GM12878 (cell line): ENCODE results near the gene FGD5. TPM values are rescaled to one million over a fixed set of nuclear protein-coding genes. Genes with fewer than 3 reads are reported as not detected.
A peak's percentile ranks its signal among the peaks of the same experiment; 100 is the strongest.

ENCODE experiments used
- ATAC-seq: fragments of 200-7000 bp; cut with Tn5 transposase; 3 replicates; pipeline ENCODE4 v1.9.1; 2020; ENCODE audit warnings: mild to moderate bottlenecking, moderate library complexity
- BruUV-seq: library from RNA; stranded (reverse); fragments of 400-500 nt; replicated peaks from 2 replicates; lab custom pipeline; 2021; lab: Mats Ljungman, UMichigan
- CTCF ChIA-PET: fragments of 300-600 bp; sonication (Branson Sonifier 250); formaldehyde crosslinking; extraction: SDS; loops from one replicate; lab custom pipeline; 2021; ENCODE audit warnings: inconsistent platforms; lab: Yijun Ruan, JAX
- POLR2A ChIA-PET: fragments of 350-600 bp; formaldehyde crosslinking; extraction: SDS; loops from one replicate; lab custom pipeline; 2021; ENCODE audit warnings: inconsistent platforms; lab: Charles Lee
- RAD21 ChIA-PET: fragments of 300-600 bp; sonication (Branson Sonifier 250); formaldehyde crosslinking; loops from one replicate; lab custom pipeline; 2023; ENCODE audit warnings: antibody characterized with exemption; ENCODE audit not compliant: unreplicated experiment; lab: Charles Lee
- SMC1A ChIA-PET: fragments of 300-600 bp; sonication (Branson Sonifier 250); formaldehyde crosslinking; loops from one replicate; lab custom pipeline; 2023; ENCODE audit not compliant: unreplicated experiment, uncharacterized antibody; lab: Charles Lee
- DNase-seq: peaks from one replicate; pipeline ENCODE4 v3.0.0-alpha.2; 2011; ENCODE audit warnings: low read depth, low spot score
- FAIRE-seq: peaks from 3 replicates; lab custom pipeline; 2011; peaks lifted over from hg19 to GRCh38; lab: Jason Lieb, UNC
- H2AFZ ChIP-seq: 2 replicates; pipeline ENCODE4 v1.6.0; 2011; ENCODE audit warnings: low read depth, low read length, control low read depth; ENCODE audit not compliant: control insufficient read depth
- H3K27ac ChIP-seq: 2 replicates; pipeline ENCODE4 v1.5.1; 2011; ENCODE audit warnings: control low read depth; ENCODE audit not compliant: control insufficient read depth, insufficient read depth
- H3K27me3 ChIP-seq, 2 experiments: replicated peaks in 1 of 2; 2 replicates each; pipeline versions ENCODE4 v1.6.0 to v1.6.1; 2011; ENCODE audit warnings: low read length in 1 of 2; ENCODE audit not compliant: control insufficient read depth in 2 of 2, insufficient read depth in 2 of 2
- H3K36me3 ChIP-seq, 2 experiments: 2 replicates each; pipeline ENCODE4 v1.5.1; 2011; ENCODE audit warnings: low read length in 1 of 2; ENCODE audit not compliant: control insufficient read depth in 2 of 2, insufficient read depth in 2 of 2
- H3K4me1 ChIP-seq: 2 replicates; pipeline ENCODE4 v1.6.1; 2011; ENCODE audit warnings: mild to moderate bottlenecking, low read length, moderate library complexity, mixed read lengths; ENCODE audit not compliant: control insufficient read depth, insufficient read depth
- H3K4me2 ChIP-seq: 2 replicates; pipeline ENCODE4 v1.6.0; 2011; ENCODE audit warnings: control low read depth; ENCODE audit not compliant: control insufficient read depth, insufficient read depth
- H3K4me3 ChIP-seq: fragments of 200-600 bp; sonication (generic); 2 replicates; pipeline ENCODE4 v1.5.1; 2016
- H3K79me2 ChIP-seq: 2 replicates; pipeline ENCODE4 v1.6.0; 2011; ENCODE audit warnings: low read length; ENCODE audit not compliant: control insufficient read depth, insufficient read depth
- H3K9ac ChIP-seq: 2 replicates; pipeline ENCODE4 v1.8.0; 2011; ENCODE audit warnings: low read length, control low read depth, mixed read lengths; ENCODE audit not compliant: control insufficient read depth, insufficient read depth
- H3K9me3 ChIP-seq: replicated peaks from 3 replicates; pipeline ENCODE4 v1.5.1; 2011; ENCODE audit warnings: mild to moderate bottlenecking, low read length; ENCODE audit not compliant: control insufficient read depth, insufficient read depth
- H4K20me1 ChIP-seq: 2 replicates; pipeline ENCODE4 v1.6.0; 2011; ENCODE audit not compliant: control insufficient read depth, insufficient read depth
- ATF2 ChIP-seq: IDR thresholded peaks from 2 replicates; pipeline ENCODE4 v1.6.1; 2012; ENCODE audit warnings: low read length, inconsistent platforms
- ESRRA ChIP-seq: IDR thresholded peaks from 2 replicates; pipeline ENCODE4 v1.6.1; 2012; ENCODE audit warnings: mild to moderate bottlenecking, low read length, improper control_type of control experiment
- ETV6 ChIP-seq, 2 experiments: fragments of 450-650 bp in 1 of 2; IDR thresholded peaks in 1 of 2; conservative IDR thresholded peaks in 1 of 2; 2 replicates each; pipeline ENCODE4 v1.6.1; 2014; ENCODE audit warnings: antibody characterized with exemption in 1 of 2, borderline replicate concordance in 1 of 2, low read depth in 1 of 2, mild to moderate bottlenecking in 1 of 2, moderate library complexity in 1 of 2
- EZH2 ChIP-seq: IDR thresholded peaks from 2 replicates; pipeline ENCODE4 v1.6.1; 2012; ENCODE audit warnings: low read depth, mild to moderate bottlenecking, control low read depth, inconsistent platforms, low read length, borderline replicate concordance; ENCODE audit not compliant: control insufficient read depth
- FOS ChIP-seq: IDR thresholded peaks from 3 replicates; pipeline ENCODE4 v1.6.1; 2011; ENCODE audit warnings: borderline replicate concordance; ENCODE audit not compliant: insufficient read length; ENCODE audit errors: extremely low read depth
- NRF1 ChIP-seq: conservative IDR thresholded peaks from 2 replicates; pipeline ENCODE4 v1.6.1; 2011; ENCODE audit warnings: mild to moderate bottlenecking, low read depth, low read length, improper control_type of control experiment
- PBX3 ChIP-seq: IDR thresholded peaks from 2 replicates; pipeline ENCODE4 v1.6.1; 2011; ENCODE audit warnings: mild to moderate bottlenecking, low read depth, low read length, moderate library complexity; ENCODE audit not compliant: insufficient replicate concordance
- PKNOX1 ChIP-seq: fragments of 450-650 bp; IDR thresholded peaks from 2 replicates; pipeline ENCODE4 v1.6.1; 2016; ENCODE audit warnings: mild to moderate bottlenecking
- STAT3 ChIP-seq: IDR thresholded peaks from 2 replicates; pipeline ENCODE4 v1.6.1; 2011; ENCODE audit warnings: low read depth, low read length, improper control_type of control experiment
- SUZ12 ChIP-seq: fragments of 200-600 bp; sonication (generic); IDR thresholded peaks from one replicate; pipeline ENCODE4 v1.6.1; 2018; ENCODE audit warnings: antibody characterized with exemption, mild to moderate bottlenecking; ENCODE audit not compliant: unreplicated experiment
- ZNF207 ChIP-seq: fragments of 450-650 bp; IDR thresholded peaks from 2 replicates; pipeline ENCODE4 v1.6.1; 2014; ENCODE audit warnings: antibody characterized with exemption, mild to moderate bottlenecking, borderline replicate concordance
- ZNF384 ChIP-seq: IDR thresholded peaks from 2 replicates; pipeline ENCODE4 v1.6.1; 2012; ENCODE audit warnings: low read depth, mild to moderate bottlenecking, low read length, improper control_type of control experiment, borderline replicate concordance
- in situ Hi-C: fragments of 300-500 bp; cut with MboI; formaldehyde crosslinking; loops from 9 replicates; pipeline ENCODE4 v1.14.3; 2018; ENCODE audit warnings: mixed read lengths
- intact Hi-C: fragments of 100-400 bp; cut with micrococcal nuclease; formaldehyde crosslinking; loops from one replicate; pipeline ENCODE4 v1.14.2; 2022; ENCODE audit not compliant: unreplicated experiment
- polyA plus RNA-seq, 11 experiments: library from polyadenylated mRNA; depleted of rRNA in 4 of 11; unstranded in 6 of 11; stranded (reverse) in 5 of 11; fragments of >200 nt; fragmentation: Nextera tagmentation in 4 of 11; fragmentation: Illumina TruSeq in 1 of 11; extraction: Ambion mirVana in 4 of 11; extraction: Trizol in 1 of 11; gene quantifications; 1 replicate in 1 of 11; 2 replicates in 10 of 11; pipeline versions ENCODE4 v1.2.1 to v1.2.3, GENCODE V29; 2011 to 2016; ENCODE audit warnings: inconsistent platforms in 2 of 11, missing spikeins in 2 of 11, low read depth in 1 of 11
- total RNA-seq, 4 experiments: library from RNA; depleted of rRNA in 3 of 4; stranded (reverse); fragments of >200 nt in 3 of 4; fragmentation: Illumina TruSeq in 1 of 4; extraction: Trizol in 1 of 4; gene quantifications; 2 replicates each; pipeline versions ENCODE4 v1.2.1 to v1.2.3, GENCODE V29; 2013 to 2021

FGD5 gene
- total and polyA plus RNA-seq, 10 of the 15 experiments (the other 5 are each of a cell fraction or from before 2014, with no cell fraction given) = 0.03 to 0.13 (median 0.11) TPM; not detected in 3

- TF ChIP-seq PBX3 = no peak
- no peak for TF ChIP-seq ESRRA
- TF ChIP-seq PKNOX1 = peak; percentile 33
- no peak for TF ChIP-seq STAT3
- no peak for TF ChIP-seq SUZ12
- 0 out of 2 replicates have a peak, but pooled peaks have one; percentile 20 for TF ChIP-seq ATF2
- TF ChIP-seq ZNF207 = no peak
Measured at GRCh38 chr3:14806641-14807263, 12.0 kb upstream of the FGD5 start (continued).

- Histone ChIP-seq H3K4me1 (no peaks in the 10 kb centered on the region), H3K9ac (no peak overlapping the region), H2AFZ (no peak overlapping the region), H3K4me3 (no peak overlapping the region), H3K27ac (no peak overlapping the region), H3K36me3 (no peaks in the 10 kb centered on the region), H3K27me3 (peaks cover 14% of the 10 kb centered on the region in 2 experiments), H3K9me3 (no peaks in the 10 kb centered on the region), H4K20me1 (no peaks in the 10 kb centered on the region), H3K79me2 (no peaks in the 10 kb centered on the region), H3K4me2 (no peak overlapping the region)
- no peak for FAIRE-seq
- ChIA-PET CTCF (no interaction called here), RAD21 (no interaction called here), POLR2A (no interaction called here), SMC1A (no interaction called here)
- no peak for ATAC-seq
- no peak for DNase-seq
- intact Hi-C loops = no loop called here
- no TSS peak for BruUV-seq
- in situ Hi-C loops = no loop called here
- TF ChIP-seq NRF1 = no peak
- TF ChIP-seq ATF2 = no peak
- no peak for TF ChIP-seq ETV6 (conservative IDR thresholded peaks at IDR 0.05 in 1 of 2, IDR thresholded peaks at IDR 0.05 in 1 of 2; ENCODE audit: borderline replicate concordance in 1 of 2, low read depth in 1 of 2)
- TF ChIP-seq EZH2 = no peak
- TF ChIP-seq ZNF384 = no peak
- TF ChIP-seq FOS = no peak
Measured at GRCh38 chr3:14808025-14808424, 10.7 kb upstream of the FGD5 start.
